ENCODE results near the gene BPIFA3.

Gene BPIFA3

GRCh38 chr20:33191955-33192354 lies 25.2 kb upstream of the BPIFA3 start:
- peaks cover 7% of the 10 kb centered on the region for H3K27me3 Mint-ChIP-seq
- CTCF ChIA-PET: no interaction called here
- no peak overlapping the region for H3K4me3 Mint-ChIP-seq
- no peaks in the 10 kb centered on the region for H3K4me1 Mint-ChIP-seq
- no peaks in the 10 kb centered on the region for H3K9me3 Mint-ChIP-seq
- H3K27ac Mint-ChIP-seq: no peak overlapping the region
- no peaks in the 10 kb centered on the region for H3K36me3 Mint-ChIP-seq
- no peak for DNase-seq

DNA sequence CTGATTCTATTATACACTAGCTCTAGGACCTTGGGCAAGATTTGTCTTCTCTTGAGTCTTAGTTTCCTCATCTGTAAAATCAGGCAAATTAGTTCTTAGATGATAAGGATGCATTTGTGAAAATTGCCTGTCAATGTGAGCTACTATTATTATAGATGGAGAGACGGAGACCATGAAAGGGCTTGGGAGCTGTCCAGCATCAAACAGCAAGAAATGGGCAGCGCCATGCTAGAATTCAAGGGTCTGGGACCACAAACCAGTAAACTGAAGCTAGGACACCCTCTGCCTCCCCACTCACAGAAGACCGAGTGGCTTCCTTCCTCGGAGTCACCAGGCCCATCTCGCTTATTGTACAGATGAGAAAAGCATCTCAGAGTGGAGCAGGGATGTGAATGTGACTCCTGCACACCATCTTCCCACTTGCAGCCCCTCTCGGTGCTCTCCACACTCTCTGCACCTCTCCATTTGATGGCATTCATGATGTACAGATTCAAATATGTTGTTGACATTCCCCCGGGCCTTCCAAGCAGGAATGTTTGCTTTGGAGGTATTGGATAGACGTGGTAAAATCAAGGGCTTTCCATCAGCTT lies 24.1 kb upstream of the BPIFA3 start:
- CTCF ChIA-PET: no interaction called here
- peaks cover 7% of the 10 kb centered on the region for H3K27me3 Mint-ChIP-seq
- H3K9me3 Mint-ChIP-seq: no peaks in the 10 kb centered on the region
- H3K36me3 Mint-ChIP-seq: no peaks in the 10 kb centered on the region
- H3K4me1 Mint-ChIP-seq: no peaks in the 10 kb centered on the region
- H3K27ac Mint-ChIP-seq: no peak overlapping the region
- H3K4me3 Mint-ChIP-seq: no peak overlapping the region
- no peak for DNase-seq

DNA sequence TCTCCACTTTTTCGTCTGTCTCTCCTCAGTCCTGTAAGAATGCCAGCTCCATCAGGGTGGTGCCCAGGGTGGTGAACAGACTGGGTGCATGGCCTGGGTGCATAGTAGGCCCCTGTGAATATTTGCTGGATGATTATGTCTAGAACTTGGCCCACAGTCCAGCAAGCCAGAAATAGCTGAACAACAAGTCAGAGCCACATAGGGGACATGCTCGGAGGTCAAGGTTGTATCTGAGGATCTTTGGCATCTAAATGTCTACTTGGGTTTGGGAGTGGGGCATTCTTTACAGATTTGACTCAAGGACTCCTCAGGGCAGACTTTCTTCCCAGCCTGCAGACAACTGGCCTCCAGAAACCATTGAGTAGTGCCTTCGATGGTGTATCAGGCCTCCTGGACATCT lies 18.1 kb upstream of the BPIFA3 start:
- H3K27me3 Mint-ChIP-seq: peaks cover 8% of the 10 kb centered on the region

GRCh38 chr20:33202451-33202850 lies 14.7 kb upstream of the BPIFA3 start:
- Mint-ChIP-seq H3K4me1 (no peaks in the 10 kb centered on the region), H3K4me3 (no peak overlapping the region), H3K27ac (no peak overlapping the region), H3K27me3 (peaks cover 12% of the 10 kb centered on the region), H3K9me3 (no peaks in the 10 kb centered on the region), H3K36me3 (no peaks in the 10 kb centered on the region)
- CTCF ChIA-PET: no interaction called here
- no peak for DNase-seq

More for the DNA sequence above, 18.1 kb upstream of the BPIFA3 start:
- Mint-ChIP-seq H3K27ac (no peak overlapping the region), H3K36me3 (no peaks in the 10 kb centered on the region), H3K4me3 (no peak overlapping the region), H3K9me3 (no peaks in the 10 kb centered on the region), H3K4me1 (no peaks in the 10 kb centered on the region)
- DNase-seq: no peak
- CTCF ChIA-PET: interaction anchor here (0.9 kb wide), 1 partner anchor 103 kb away, joined by 3 read pairs; no protein-coding TSS in a partner anchor

GRCh38 chr20:33203444-33203843 lies 13.7 kb upstream of the BPIFA3 start:
- no peak overlapping the region for H3K4me3 Mint-ChIP-seq
- no peaks in the 10 kb centered on the region for H3K36me3 Mint-ChIP-seq
- no peaks in the 10 kb centered on the region for H3K9me3 Mint-ChIP-seq
- peaks cover 12% of the 10 kb centered on the region for H3K27me3 Mint-ChIP-seq
- no peaks in the 10 kb centered on the region for H3K4me1 Mint-ChIP-seq
- H3K27ac Mint-ChIP-seq: no peak overlapping the region
- DNase-seq: no peak
- CTCF ChIA-PET: no interaction called here

DNA sequence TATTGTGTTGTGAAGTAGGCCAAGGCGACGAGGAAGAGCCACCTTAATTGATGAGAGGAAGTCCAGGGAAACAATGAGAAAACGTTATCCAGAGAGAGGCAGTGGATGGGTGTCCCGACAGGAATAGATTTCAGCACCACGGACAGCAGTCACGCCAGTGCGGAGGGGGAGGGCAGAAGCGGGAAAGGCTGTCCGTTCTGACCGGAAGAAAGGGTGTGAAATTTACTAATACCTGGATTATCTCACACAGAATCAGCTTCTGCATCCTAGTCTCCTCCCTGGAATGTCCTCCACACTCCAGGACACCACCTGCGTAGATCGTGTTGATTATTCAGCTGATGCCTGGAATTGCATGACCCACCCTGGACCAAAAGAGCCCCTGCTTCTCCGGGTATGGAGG lies 7.4 kb upstream of the BPIFA3 start:
- no peak overlapping the region for H3K27ac Mint-ChIP-seq
- DNase-seq: peak; percentile 73
- H3K9me3 Mint-ChIP-seq: no peaks in the 10 kb centered on the region
- no peak overlapping the region for H3K4me3 Mint-ChIP-seq
- CTCF ChIA-PET: interaction anchor here (0.6 to 1.4 kb wide), 3 partner anchors 66 to 308 kb away, joined by 4 read pairs; no protein-coding TSS in a partner anchor
- H3K4me1 Mint-ChIP-seq: no peaks in the 10 kb centered on the region
- H3K27me3 Mint-ChIP-seq: peaks cover 34% of the 10 kb centered on the region
- H3K36me3 Mint-ChIP-seq: no peaks in the 10 kb centered on the region

DNA sequence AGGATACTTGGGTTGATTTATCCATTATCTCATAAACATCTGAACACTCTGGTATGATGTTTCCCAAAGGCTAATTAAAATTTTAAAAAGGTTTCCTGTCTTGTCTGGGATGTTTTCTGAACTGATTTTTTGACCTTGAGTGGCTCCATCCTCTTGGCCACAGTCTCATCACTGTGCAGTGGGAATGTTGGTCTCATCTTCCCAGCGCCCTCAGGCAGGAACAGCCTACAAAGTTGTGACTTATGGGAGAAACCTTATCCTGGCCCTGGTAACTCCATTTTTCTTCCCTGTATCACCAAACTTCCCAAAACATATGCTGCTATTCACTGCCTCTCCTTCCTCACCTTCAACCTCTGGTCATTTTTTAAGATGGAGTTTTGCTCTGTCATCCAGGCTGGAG lies 6.8 kb upstream of the BPIFA3 start:
- Mint-ChIP-seq H3K4me3 (no peak overlapping the region), H3K36me3 (no peaks in the 10 kb centered on the region), H3K4me1 (no peaks in the 10 kb centered on the region), H3K27ac (no peak overlapping the region), H3K27me3 (peaks cover 33% of the 10 kb centered on the region), H3K9me3 (no peaks in the 10 kb centered on the region)
- no peak for DNase-seq
- CTCF ChIA-PET: interaction anchor here (0.6 kb wide), 1 partner anchor 66 kb away, joined by 4 read pairs; no protein-coding TSS in a partner anchor

- CTCF ChIA-PET: interaction anchor here (0.8 to 1.4 kb wide), 3 partner anchors 9 to 422 kb away, joined by 3 to 7 read pairs (median 4); no protein-coding TSS in a partner anchor
These were observed 5.2 kb upstream of the BPIFA3 start for GRCh38 chr20:33211817-33212424.

DNA sequence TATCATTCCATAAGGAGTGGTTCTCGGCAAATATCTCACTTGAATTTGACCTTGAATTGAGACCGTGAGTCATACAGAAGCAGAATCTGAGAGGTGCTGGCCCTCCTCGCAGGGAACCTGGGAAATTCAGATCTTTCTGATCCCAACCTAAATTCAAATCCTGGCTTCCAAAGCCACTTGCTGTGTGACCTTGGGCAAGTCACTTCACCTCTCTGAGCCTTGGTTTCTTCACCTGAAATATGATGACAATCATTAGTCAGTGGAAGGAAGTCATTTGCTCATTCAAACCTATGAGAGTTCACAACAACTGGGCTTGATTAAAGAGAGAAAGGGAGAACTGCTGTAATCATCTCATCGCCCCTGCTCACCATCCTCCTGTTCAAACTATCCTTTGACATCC lies 7.2 kb downstream of the BPIFA3 start:
- Mint-ChIP-seq H3K9me3 (no peaks in the 10 kb centered on the region), H3K36me3 (no peaks in the 10 kb centered on the region), H3K27ac (no peak overlapping the region), H3K4me1 (no peaks in the 10 kb centered on the region), H3K27me3 (peaks cover 24% of the 10 kb centered on the region), H3K4me3 (no peak overlapping the region)
- DNase-seq: no peak
- CTCF ChIA-PET: no interaction called here

More at GRCh38 chr20:33211817-33212424, 5.2 kb upstream of the BPIFA3 start:
- Mint-ChIP-seq H3K4me3 (no peak overlapping the region), H3K27me3 (peaks cover 41% of the 10 kb centered on the region), H3K27ac (no peak overlapping the region), H3K9me3 (no peaks in the 10 kb centered on the region), H3K36me3 (no peaks in the 10 kb centered on the region), H3K4me1 (no peaks in the 10 kb centered on the region)
- DNase-seq: peak; percentile 55

GRCh38 chr20:33229843-33230242 lies 12.7 kb downstream of the BPIFA3 start:
- no peaks in the 10 kb centered on the region for H3K9me3 Mint-ChIP-seq
- DNase-seq: no peak
- peak overlapping the region; percentile 4 for H3K27ac Mint-ChIP-seq
- H3K4me3 Mint-ChIP-seq: no peak overlapping the region
- CTCF ChIA-PET: interaction anchor here (1.4 kb wide), 1 partner anchor 16 kb away, joined by 3 read pairs; no protein-coding TSS in a partner anchor
- no peaks in the 10 kb centered on the region for H3K36me3 Mint-ChIP-seq
- peaks cover 46% of the 10 kb centered on the region for H3K27me3 Mint-ChIP-seq
- H3K4me1 Mint-ChIP-seq: peaks cover 33% of the 10 kb centered on the region

- no peaks in the 10 kb centered on the region for H3K36me3 Mint-ChIP-seq
- peaks cover 45% of the 10 kb centered on the region for H3K27me3 Mint-ChIP-seq
- no peak overlapping the region for H3K4me3 Mint-ChIP-seq
- no peak for DNase-seq
- no peaks in the 10 kb centered on the region for H3K9me3 Mint-ChIP-seq
- CTCF ChIA-PET: no interaction called here
- H3K27ac Mint-ChIP-seq: no peak overlapping the region
- H3K4me1 Mint-ChIP-seq: peaks cover 33% of the 10 kb centered on the region
These were observed 14.1 kb downstream of the BPIFA3 start for GRCh38 chr20:33231237-33231636.

DNA sequence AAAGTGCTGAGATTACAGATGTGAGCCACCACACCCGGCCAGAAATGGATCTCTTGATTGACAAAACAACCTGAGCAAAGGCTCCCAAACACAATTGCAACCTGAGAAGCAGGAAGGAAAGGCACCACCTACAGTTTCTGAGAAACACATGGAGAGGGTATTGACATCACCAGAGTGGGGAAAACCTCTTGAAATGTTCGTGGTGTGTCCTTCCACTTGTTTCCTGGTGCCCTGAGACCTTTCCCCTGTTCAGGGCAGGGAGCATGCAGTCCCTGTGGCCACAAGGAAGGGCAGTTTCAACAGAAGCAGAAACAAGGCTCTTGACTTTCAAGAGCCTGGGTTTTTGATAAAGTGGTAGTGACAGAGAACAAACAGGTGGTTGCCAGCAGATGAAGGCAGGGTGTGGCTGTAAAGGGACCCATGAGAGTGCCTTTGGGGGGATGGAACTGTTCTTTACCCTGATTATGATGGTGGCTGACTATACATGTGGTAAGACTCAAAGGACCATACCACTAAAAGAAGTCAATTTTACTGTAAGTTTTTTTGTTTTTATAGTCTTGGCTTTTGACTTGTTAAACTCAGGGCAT lies 15.4 kb downstream of the BPIFA3 start:
- peaks cover 50% of the 10 kb centered on the region for H3K27me3 Mint-ChIP-seq
- H3K4me1 Mint-ChIP-seq: peaks cover 33% of the 10 kb centered on the region
- DNase-seq: no peak
- H3K9me3 Mint-ChIP-seq: no peaks in the 10 kb centered on the region
- CTCF ChIA-PET: no interaction called here
- H3K4me3 Mint-ChIP-seq: no peak overlapping the region
- peak overlapping the region; percentile 73 for H3K27ac Mint-ChIP-seq
- H3K36me3 Mint-ChIP-seq: no peaks in the 10 kb centered on the region

DNA sequence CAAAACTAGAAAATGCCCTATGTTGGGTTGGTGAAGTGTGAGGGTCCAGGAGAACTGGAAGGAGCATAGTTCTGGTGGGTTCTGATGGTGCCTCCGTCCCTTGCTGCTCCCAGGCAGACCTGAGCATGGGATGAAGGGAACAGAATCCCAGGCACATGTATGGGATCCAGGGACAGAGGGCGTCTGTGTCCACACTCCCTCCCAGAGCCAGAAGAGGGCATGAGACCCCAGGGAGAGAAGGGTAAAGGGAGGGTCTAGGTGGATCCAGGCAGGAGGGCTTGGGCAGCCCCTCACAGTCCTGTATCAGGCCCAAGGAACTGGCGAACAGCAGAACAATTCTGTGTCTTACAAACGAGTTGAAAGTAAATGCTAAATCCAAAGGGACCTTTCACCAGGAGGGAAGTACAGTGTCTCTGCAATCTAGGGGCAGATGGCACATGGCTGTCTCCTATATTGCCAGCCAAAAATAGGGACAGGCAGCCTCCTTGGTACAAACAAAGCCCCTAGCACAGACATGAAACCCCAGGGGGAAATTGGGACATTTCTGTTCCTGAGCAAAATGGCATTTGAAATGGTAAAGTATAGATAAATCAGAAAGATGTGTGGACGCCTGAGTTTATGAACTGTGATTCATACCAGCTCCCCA lies 16.1 kb downstream of the BPIFA3 start:
- H3K27me3 Mint-ChIP-seq: peaks cover 54% of the 10 kb centered on the region
- H3K9me3 Mint-ChIP-seq: no peaks in the 10 kb centered on the region
- peaks cover 33% of the 10 kb centered on the region for H3K4me1 Mint-ChIP-seq
- no peak overlapping the region for H3K4me3 Mint-ChIP-seq
- CTCF ChIA-PET: no interaction called here
- peak overlapping the region; percentile 73 for H3K27ac Mint-ChIP-seq
- DNase-seq: no peak
- H3K36me3 Mint-ChIP-seq: no peaks in the 10 kb centered on the region

GRCh38 chr20:33234050-33234449 lies 16.9 kb downstream of the BPIFA3 start:
- no peaks in the 10 kb centered on the region for H3K36me3 Mint-ChIP-seq
- no peak for DNase-seq
- CTCF ChIA-PET: no interaction called here
- H3K27me3 Mint-ChIP-seq: peaks cover 54% of the 10 kb centered on the region
- H3K4me1 Mint-ChIP-seq: peaks cover 33% of the 10 kb centered on the region
- H3K27ac Mint-ChIP-seq: no peak overlapping the region
- H3K9me3 Mint-ChIP-seq: no peaks in the 10 kb centered on the region
- no peak overlapping the region for H3K4me3 Mint-ChIP-seq
